T-helper 2 cell treated with Interferon-gamma antibody and Interleukin-4, amounts not matched to agents 100 ng/mL and 5 ng/mL, for 36 hours (primary cell): ENCODE measurements around the gene GRID2IP. TPM values are rescaled to one million over a fixed set of nuclear protein-coding genes. Genes with fewer than 3 reads are reported as not detected.

Source experiments
- intact Hi-C: fragments of 100-400 bp; cut with micrococcal nuclease; formaldehyde crosslinking; loops from one replicate; pipeline ENCODE4 v1.15.1; 2023
- total RNA-seq: library from RNA; stranded (reverse); gene quantifications from 2 replicates; pipeline ENCODE4 v1.2.3, GENCODE V29; 2022

Gene GRID2IP
- total RNA-seq, 1 donor from 2014 or later, result 0.07 TPM

DNA sequence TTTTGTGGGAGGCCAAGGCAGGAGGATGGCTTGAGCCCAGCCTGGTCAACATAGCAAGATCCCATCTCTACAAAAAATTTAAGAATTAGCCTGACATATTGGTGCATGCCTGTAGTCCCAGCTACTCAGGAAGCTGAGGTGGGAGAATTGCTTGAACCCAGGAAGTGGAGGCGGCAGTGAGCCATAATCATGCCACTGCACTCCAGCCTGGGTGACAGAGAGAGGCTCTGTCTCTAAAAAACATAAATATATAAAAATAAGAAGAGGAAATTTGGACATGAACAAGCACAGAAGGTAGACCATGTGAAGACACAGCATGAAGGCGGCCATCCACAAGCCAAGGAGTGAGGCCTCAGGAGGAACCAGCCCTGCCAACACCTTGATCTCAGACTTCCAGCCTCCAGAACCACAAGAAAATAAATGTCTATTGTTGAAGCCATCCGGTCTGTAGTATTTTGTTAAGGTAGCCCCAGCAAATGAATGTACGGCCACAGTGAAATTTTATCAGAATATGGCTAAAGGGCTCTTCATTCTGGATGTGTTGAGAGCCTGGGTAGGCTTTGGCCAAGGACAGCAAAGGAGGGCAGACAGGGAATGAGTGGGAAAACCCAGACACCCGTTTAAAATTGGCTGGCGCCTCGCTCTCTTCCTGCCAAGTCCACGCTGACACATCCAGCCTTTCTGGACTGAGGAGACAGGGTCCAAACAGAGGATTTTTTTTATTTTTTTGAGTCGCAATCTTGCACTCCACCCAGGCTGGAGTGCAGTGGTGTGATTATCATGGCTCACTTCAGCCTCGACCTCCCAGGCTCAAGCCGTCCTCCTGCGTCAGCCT, 12.9 kb upstream of the GRID2IP start:
- intact Hi-C loops, result no loop called here

DNA sequence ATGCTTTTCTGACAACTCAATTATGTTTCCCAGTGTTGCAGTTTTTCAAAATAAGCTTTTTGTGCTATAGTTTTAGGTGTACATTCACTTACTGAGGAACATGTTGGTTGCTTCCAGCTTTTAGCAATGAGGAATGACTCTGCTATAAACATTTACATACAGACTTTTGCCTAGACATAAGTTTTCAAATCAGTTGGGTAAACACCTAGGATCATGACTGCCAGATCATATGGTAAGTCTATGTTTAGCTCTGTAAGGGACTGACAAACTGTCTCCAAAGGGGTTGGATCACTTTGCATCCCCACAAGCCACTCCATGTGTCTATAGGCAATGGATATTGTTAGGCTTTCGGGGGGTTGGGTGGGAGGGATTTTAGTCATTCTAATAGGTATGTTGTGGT, 10.8 kb upstream of the GRID2IP start:
- intact Hi-C loops, result no loop called here

DNA sequence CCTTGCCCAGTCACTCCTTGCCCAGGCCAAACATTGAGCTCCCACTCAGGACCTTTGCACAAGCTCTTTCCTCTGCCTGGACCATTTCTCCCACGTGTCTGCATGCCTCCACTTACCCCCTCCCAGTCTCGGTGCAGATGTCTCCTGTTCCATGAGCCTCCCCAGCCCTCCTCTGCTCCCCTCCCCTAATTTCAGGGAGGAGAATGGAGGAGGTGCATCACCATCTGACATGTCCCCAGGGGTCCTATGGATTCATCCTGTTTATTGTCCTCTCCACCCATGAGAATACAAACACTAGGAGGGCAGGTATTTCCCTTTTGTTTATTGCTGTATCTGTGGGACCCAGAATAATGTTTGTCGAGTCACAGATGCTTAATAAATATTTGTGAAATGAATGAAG, 8.6 kb upstream of the GRID2IP start:
- intact Hi-C loops, result loop anchor here (1.0 kb wide), 1 partner anchor 44 kb away; no protein-coding TSS in a partner anchor

DNA sequence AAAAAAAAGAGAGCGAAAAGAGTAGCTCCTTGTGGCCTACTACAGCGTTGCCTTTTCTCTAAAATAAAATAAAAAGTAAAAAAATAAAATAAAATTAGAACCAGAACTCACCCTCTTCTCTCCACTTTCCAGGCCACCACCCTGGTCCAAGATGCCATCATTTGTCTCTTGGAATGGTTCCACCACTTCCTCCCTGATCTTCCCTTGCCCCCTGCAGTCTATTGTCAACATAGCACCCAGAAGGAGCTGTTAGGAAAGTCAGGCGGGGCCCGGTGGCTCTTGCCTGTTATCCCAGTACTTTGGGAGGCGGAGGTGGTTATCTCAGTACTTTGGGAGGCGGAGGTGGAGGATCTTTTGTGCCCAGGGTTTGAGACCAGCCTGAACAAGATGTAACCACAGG, 7.6 kb upstream of the GRID2IP start:
- intact Hi-C loops, result loop anchor here (1.0 kb wide), 1 partner anchor 43 kb away; no protein-coding TSS in a partner anchor

DNA sequence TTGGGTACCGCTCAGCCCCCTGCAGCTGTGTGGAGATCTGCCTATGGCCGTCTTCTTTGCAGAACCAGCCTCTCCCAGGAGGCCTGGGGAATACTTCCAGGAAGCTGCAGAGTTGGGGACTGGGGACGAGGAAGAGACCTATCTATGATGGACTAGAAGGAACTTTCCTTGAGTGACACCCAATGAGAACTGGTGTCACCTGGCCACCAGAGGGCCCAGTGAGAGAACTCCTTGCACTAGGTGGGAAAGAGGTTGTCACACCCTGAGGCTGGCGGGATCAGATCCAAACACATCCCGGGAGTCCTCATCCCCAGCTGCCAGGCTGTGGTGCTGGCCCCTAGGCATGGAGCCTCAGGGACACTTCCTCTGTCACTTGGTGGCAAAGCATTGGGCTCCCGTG, 4.9 kb upstream of the GRID2IP start:
- intact Hi-C loops, result no loop called here

DNA sequence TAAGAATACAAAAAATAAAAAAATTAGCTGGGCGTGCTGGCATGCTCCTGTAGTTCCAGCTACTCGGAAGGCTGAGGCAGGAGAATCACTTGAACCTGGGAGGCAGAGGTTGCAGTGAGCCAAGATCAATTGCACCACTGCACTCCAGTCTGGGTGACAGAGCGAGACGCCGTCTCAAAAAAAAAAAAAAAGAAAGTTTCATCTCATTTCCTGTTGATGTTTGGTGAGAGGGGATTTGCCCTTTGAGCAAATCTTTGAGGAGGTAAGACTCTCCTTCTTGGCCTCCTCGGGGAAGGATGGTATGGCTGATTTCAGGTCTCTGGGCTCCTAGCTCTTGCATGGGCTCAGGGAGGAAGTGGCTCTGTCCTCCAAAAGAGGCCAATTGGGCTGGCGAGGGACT, 3.6 kb upstream of the GRID2IP start:
- intact Hi-C loops, result no loop called here

DNA sequence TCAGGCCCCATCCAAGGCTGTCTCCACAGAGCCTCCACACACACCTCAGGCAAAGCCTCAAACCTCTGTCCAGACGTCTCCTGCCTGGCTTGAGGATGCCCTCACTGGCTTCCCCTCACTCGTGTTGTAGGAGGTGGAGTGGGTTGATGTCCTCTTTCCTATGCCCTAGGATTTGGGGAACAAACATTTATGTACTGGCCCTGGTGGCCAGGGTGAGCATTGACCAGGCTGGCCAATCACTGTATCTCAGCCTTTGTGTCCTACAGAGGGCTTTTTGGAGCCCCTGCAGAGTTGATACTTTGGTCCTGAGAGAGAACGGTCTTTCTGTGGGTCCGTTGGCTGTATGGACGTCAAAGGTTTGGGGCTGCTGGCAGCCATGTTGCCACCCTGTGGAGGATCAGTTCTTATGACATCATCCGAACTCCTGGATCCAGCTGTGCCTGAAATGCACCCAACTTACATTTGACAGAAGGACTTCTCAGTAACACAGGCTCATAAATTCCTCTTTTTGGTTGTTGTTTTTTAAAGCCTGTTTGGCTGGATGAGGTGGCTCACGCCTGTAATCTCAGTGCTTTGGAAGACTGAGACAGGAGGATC, 2.3 kb upstream of the GRID2IP start:
- intact Hi-C loops, result no loop called here

DNA sequence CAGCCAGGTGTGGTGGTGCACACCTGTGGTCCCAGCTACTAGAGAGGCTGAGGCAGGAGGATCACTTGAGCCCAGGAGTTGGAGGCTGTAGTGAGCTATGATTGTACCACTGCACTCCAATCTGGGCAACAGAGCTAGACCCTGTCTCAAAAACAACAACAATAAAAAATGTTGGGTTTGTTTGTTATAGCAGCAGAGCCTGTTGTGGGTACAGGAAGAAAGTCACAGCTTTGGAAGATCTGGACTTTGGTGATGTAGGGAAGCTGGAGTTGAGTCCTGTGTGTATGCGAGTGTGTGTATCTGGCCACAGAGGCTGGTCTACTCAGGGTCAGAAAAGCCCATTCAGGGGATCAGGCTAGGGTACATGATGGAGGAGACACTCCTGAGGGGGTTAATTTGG, 3.9 kb downstream of the GRID2IP start:
- intact Hi-C loops, result no loop called here

DNA sequence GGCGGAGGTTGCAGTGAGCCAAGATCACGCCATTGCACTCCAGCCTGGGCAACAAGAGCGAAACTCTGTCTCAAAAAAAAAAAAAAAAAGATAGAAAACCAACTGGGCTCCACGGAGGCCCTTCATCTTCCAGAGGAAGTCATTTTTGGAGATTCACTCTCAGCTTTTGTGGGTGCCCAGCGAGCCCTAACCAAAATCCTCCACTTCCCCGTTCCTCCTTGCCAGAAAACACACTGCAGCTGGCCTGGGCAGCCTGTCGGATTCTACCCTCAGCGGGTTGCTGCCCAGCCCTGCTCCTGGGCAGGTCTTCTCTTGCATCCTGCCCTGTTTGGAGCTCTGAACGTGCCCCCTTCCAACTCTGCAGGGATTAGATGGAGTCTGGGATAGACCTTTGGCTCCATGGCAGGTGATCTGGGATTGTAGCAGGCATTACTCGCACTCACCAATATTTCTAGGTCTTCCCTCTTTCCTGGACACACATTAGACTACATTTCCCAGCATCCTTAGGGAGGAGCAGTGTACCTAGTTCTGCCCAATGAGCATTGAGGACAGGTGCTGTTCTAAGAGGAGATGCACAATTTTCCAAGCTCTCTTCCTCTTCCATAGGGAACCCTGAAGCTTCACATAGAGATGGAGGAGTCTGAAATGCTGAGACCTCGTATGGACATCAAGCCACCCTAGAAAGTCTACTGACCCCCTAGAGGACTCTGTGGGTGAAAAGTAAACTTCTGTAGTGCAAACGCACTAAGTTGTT, 4.6 kb downstream of the GRID2IP start:
- intact Hi-C loops, result no loop called here

DNA sequence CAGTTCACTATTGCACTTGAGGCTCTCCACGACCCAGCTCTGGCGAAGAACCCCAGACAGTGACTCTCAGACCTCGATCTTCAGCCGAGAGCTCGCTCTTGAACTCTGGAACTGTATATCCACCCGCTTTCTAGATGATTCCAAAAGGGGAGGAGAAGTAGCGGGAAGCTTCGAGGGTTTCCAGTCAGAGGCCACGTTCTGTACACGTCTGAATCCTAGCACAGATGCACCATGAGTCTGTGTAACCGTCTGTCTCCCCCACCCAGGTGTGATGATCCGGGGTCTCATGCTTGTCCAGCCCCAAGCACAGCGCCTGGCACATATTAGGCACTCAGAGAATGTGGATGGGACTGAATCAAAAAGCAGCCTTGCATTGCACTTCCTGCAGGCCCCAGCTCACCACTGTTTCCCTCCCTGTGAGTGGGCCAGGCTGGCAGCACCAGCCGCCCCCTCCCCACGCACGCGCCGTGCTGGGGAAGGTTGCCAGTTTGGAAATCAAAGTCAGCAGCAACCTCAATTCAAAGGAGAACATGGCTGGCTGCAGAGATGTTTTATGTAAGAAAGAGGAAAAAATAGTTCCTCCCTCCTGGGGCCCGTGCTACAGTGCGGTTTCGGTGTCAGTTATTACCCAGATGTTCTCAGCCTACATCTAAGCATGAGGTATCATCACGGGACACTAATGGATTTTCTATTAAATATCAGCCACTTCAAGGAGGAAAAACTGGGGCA, 5.7 kb downstream of the GRID2IP start:
- intact Hi-C loops, result no loop called here

DNA sequence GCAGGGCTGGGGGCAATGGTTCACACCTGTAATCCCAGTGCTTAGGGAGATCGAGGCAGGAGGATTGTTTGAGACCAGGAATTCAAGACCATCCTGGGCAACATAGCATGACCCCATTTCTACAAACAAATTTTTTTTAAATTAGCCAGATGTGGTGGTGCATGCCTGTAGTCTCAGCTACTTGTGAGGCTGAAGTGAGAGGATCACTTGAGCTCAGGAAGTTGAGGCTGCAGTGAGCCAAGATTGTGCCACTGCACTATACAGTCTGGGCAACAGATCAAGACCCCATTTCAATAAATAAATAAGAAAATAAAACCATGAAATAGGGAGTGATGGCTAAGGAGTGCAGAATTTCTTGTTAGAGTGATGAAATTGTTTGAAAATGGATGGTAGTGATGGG, 8.9 kb downstream of the GRID2IP start:
- intact Hi-C loops, result no loop called here

DNA sequence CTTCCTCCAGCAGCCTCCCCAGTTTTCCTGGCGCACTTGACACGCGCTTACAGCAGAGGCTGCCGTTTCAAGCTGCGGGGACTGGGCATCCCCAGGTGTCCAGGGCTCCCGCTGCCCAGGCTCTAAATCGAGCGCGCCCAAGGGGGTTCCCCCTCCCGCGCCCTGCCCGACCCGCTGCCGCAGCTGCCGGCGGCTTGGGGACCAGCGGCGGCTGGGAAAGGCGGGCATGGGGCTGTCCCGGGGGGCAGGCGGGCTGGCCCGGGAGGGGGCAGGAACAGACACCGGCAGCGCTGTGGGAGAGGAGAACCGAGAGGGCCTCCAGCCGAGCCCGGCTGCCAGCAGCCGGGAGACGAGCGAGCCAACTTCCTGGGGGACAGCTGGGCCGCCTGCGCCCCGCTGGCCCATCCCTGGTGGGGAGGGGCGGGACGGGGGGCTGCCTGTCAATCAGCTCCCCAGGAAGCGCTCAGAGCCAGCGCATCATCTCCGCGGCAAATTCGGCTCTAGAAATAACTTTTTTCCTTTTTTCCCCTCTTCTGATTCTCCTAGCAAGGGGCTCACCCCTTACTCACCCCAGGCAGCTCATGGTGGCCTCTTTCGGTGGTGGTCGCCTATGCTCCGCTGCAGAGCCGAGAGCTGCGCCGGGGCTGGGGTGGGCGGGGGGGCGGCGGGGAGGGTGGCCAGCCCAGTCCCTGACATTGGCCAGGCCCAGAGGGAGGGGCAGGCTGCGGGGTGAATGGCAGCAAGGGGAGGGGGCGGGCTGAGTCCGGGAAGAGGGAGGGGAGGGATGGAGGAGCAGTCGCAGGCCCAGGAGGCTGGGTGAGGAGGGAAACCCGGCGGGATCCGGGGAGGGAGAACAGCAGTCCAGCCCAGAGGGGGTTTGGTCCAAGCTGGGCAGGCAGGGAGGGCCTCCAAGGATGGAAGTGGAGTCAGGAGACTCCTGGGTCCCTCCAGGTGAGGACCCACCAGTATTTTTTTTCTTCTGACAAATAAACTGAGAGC, 14.7 kb downstream of the GRID2IP start:
- intact Hi-C loops, result no loop called here

DNA sequence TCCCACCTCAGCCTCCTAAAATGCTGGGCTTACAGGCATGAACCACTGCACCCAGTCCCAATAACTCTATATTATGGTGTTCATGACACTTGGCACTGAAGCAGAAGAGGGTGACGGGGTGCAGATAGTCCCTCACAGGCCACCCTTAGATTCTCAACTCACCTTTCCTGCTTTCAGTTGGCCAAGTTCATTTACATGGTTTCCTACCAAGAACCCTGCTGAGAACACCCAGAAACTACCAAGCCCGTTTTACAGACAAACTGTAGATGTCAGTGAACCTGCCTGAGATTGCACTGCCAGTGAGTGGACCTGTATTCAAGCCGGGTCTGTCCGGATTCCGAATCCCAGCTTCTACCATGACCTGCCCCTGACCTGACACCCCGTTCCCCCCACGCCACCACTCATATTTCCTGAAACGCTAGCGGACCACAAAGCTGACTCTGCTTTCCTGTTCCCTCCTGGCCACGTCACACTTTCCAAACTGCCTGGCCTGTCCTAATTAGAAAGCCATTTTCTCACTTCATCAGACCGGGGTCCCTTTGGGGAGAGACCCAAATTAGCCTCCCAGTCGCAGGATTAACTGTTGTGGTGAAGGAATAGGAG, 17.3 kb downstream of the GRID2IP start:
- intact Hi-C loops, result no loop called here

DNA sequence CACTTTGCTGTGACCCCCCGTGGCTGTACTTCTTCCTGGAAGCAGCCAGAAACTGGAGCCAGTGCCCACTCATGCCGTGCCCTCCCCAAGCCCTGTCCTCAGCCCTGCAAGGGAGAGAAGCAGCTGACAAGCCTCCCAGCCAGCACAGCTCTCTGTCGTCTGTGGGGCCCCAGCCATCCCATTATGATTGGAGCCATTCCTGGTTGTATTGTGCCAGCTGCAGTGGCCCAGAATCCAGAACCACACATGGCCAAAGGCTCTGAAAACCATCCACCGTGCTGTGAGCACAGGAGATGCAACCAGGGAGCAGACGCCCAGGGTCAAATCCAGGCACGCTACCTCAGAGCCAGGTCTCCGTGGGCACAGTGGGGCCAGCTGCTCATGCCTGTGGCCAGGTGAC, 18.7 kb downstream of the GRID2IP start:
- intact Hi-C loops, result no loop called here

DNA sequence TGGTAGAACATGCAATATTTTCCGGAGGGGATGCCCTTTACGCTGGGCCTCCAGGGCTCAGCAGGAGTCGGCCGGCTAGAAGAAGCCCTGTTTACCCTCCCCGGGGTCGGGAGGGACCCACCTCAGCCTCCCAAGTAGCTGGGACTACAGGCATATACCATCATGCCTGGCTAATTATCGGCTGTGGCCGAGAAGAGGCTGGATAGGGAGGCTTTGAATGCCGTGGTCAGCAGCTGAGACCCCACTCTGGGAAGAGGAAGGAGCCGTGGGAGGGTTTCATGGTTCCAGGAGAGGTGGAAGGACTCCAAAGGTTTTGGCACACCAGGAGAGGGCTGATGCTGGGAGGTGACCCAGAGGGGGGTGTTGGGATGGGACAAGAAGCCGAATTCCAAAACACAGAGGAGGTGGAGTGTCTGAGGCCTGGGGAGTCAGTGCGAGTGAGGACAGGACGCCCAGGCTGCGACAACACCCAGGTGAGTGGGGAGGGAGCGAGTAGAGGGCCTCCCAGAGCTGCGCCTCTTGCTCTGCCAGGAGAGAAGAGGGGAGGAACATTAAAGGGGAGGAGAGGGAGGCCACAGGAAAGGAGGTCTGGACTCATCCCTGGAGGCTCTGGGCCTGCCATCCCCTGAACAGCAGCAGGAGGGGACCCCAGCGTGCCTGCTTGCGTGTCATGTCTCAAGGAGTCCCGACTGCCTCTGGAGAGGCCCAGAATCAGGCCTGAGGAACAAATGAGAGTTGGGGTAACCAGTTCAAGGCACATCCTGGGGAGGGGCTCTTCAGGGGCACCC, 19.6 kb downstream of the GRID2IP start:
- intact Hi-C loops, result loop anchor here (2.0 kb wide), 1 partner anchor 45 kb away; the partner anchor contains the start of gene ZDHHC4

DNA sequence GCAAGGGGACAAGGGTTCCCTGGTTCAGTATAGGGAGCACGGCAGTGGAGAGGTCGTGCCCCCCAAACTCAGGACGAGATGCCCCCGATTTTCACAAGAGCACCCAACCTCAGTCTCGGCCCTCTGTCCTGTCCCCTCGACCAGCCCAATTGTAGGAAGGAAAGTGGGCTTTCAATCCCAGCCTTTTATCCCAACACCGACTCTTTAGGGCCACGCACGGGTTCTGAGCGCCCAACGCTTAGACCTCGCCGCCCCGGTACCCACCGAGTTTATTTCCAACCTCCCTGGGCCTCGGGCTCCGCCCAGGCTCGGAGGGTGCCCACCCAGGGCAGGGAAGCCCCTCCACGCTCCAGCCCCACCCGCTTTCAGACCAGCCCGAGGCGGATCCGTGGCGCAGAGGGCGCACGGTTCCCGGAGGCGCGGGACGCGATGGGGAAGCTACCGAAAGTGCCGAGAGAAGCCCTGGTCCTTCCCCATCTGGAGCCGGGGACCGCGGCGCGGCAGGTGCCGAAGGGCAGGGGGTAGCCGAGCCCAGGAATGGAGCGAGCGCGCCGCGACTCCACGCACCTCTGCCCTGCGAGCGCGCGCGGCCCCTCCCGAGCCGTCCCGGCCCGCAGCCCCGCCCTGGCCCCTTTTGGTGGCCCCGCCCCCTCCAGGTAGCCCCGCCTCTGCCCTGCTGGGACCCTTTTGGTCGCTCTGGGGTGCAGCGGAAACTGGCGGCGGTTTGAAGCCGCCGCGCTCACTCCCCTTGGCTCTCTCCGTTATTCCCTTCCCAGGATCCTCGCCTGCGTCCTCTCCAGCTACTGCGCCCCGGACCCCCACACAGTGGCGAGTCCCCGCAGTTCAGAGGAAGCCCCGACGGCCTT, 20.4 kb downstream of the GRID2IP start:
- intact Hi-C loops, result loop anchor here (2.0 kb wide), 1 partner anchor 46 kb away; the partner anchor contains the start of gene ZDHHC4

DNA sequence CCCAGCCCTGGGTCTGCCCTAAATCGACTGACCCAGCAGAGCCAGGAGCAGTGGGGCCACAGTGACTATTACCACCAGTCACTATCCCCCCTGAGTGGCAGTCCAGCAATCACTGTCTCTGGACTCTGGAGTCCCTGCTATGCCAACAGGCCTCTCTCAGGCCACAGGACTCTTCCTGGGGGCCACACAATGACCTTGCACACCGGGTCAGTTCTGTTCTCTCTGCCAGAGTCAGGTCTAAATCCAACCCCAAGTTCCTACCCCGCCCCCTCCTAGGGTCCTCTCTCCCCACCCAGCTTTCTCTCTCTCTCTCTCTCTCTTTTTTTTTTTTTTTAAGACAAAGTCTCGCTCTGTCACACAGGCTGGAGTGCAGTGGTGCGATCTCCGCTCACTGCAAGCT, 21.6 kb downstream of the GRID2IP start:
- intact Hi-C loops, result loop anchor here (2.0 kb wide), 1 partner anchor 47 kb away; the partner anchor contains the start of gene ZDHHC4
